Endothelial cell of umbilical vein (primary cell): ENCODE results near the gene APBA3. TPM values are rescaled to one million over a fixed set of nuclear protein-coding genes. Genes with fewer than 3 reads are reported as not detected.

Source experiments
- BruUV-seq: library from RNA; stranded (reverse); fragments of 400-500 nt; replicated peaks from 2 replicates; lab custom pipeline; 2021; lab: Mats Ljungman, UMichigan
- CTCF ChIA-PET: fragments of 300-600, 350-600 bp; sonication (Branson Sonifier 250); formaldehyde crosslinking; loops from one replicate; lab custom pipeline; 2021; ENCODE audit warnings: antibody characterized with exemption, inconsistent platforms; lab: Charles Lee
- POLR2A ChIA-PET: fragments of 300-600, 350-600 bp; sonication (Branson Sonifier 250); formaldehyde crosslinking; loops from one replicate; lab custom pipeline; 2021; ENCODE audit warnings: antibody characterized with exemption, inconsistent platforms; lab: Charles Lee
- DNase-seq: peaks from one replicate; pipeline ENCODE4 v3.0.0-alpha.2; 2011; ENCODE audit warnings: low read depth, low spot score
- FAIRE-seq: peaks from 2 replicates; lab custom pipeline; 2011; peaks lifted over from hg19 to GRCh38; lab: Jason Lieb, UNC
- H2AFZ ChIP-seq: 2 replicates; pipeline ENCODE4 v1.6.0; 2012; ENCODE audit warnings: low read depth, low read length, control low read depth, inconsistent platforms
- H3K27ac ChIP-seq: 2 replicates; pipeline ENCODE4 v1.5.1; 2011; ENCODE audit warnings: low read depth, mild to moderate bottlenecking, control low read depth, low read length, moderate library complexity; ENCODE audit not compliant: insufficient read depth
- H3K27me3 ChIP-seq, 2 experiments: 2 replicates each; pipeline versions ENCODE4 v1.6.0 to v1.6.1; 2011; ENCODE audit warnings: low read length in 2 of 2, mixed read lengths in 1 of 2; ENCODE audit not compliant: control insufficient read depth in 2 of 2, insufficient read depth in 2 of 2
- H3K36me3 ChIP-seq, 2 experiments: 2 replicates in 1 of 2; 3 replicates in 1 of 2; pipeline ENCODE4 v1.5.1; 2011; ENCODE audit warnings: low read length in 2 of 2, mild to moderate bottlenecking in 1 of 2, moderate library complexity in 1 of 2; ENCODE audit not compliant: control insufficient read depth in 2 of 2, insufficient read depth in 2 of 2; ENCODE audit errors: extremely low read depth in 1 of 2
- H3K4me1 ChIP-seq: 3 replicates; pipeline ENCODE4 v1.5.1; 2011; ENCODE audit warnings: mild to moderate bottlenecking, low read length; ENCODE audit not compliant: control insufficient read depth, insufficient read depth; ENCODE audit errors: extremely low read depth
- H3K4me2 ChIP-seq: 2 replicates; pipeline ENCODE4 v1.6.1; 2011; ENCODE audit warnings: low read length, control low read depth, mixed read lengths; ENCODE audit not compliant: insufficient read depth
- H3K4me3 ChIP-seq, 3 experiments: fragments of 200-600 bp in 1 of 3; sonication (generic), shearing (Covaris generic) in 1 of 3; replicated peaks in 1 of 3; 2 replicates each; pipeline ENCODE4 v1.5.1; 2011 to 2016; ENCODE audit warnings: control low read depth in 3 of 3, low read length in 3 of 3, mild to moderate bottlenecking in 2 of 3, inconsistent platforms in 1 of 3, low read depth in 1 of 3, moderate library complexity in 1 of 3; ENCODE audit not compliant: insufficient read depth in 1 of 3
- H3K79me2 ChIP-seq: 2 replicates; pipeline ENCODE4 v1.6.0; 2012; ENCODE audit warnings: low read length, inconsistent platforms; ENCODE audit not compliant: control insufficient read depth, insufficient read depth
- H3K9ac ChIP-seq: replicated peaks from 2 replicates; pipeline ENCODE3; 2011; ENCODE audit warnings: low read length, control low read depth; ENCODE audit not compliant: insufficient read depth; ENCODE audit errors: extremely low read depth
- H3K9me1 ChIP-seq: replicated peaks from 3 replicates; pipeline ENCODE4 v1.6.0; 2011; ENCODE audit warnings: mild to moderate bottlenecking, low read length; ENCODE audit not compliant: control insufficient read depth, insufficient read depth; ENCODE audit errors: extremely low read depth
- H3K9me3 ChIP-seq: replicated peaks from 2 replicates; pipeline ENCODE4 v1.5.1; 2012; ENCODE audit warnings: low read length, inconsistent platforms; ENCODE audit not compliant: control insufficient read depth, insufficient read depth
- H4K20me1 ChIP-seq: replicated peaks from 2 replicates; pipeline ENCODE3; 2011; ENCODE audit warnings: mild to moderate bottlenecking, low read length; ENCODE audit not compliant: control insufficient read depth, insufficient read depth; ENCODE audit errors: extremely low read depth
- FOS ChIP-seq: IDR thresholded peaks from 2 replicates; pipeline ENCODE4 v1.6.1; 2011; ENCODE audit warnings: mild to moderate bottlenecking, low read length, moderate library complexity, borderline replicate concordance; ENCODE audit not compliant: insufficient read depth
- JUN ChIP-seq: IDR thresholded peaks from 2 replicates; pipeline ENCODE4 v1.6.1; 2011; ENCODE audit warnings: borderline replicate concordance, low read depth; ENCODE audit not compliant: insufficient read length, insufficient read depth
- MYC ChIP-seq: IDR thresholded peaks from one replicate; pipeline ENCODE4 v1.6.1; 2011; ENCODE audit warnings: mild to moderate bottlenecking, low read depth, low read length
- POLR2A ChIP-seq: IDR thresholded peaks from 2 replicates; pipeline ENCODE4 v1.6.1; 2012; ENCODE audit warnings: low read depth, mild to moderate bottlenecking, control low read depth, low read length
- POLR2AphosphoS5 ChIP-seq: IDR thresholded peaks from 2 replicates; pipeline ENCODE4 v1.6.1; 2012; ENCODE audit warnings: low read depth, mild to moderate bottlenecking, control low read depth, low read length, moderate library complexity; ENCODE audit not compliant: insufficient read depth
- dilution Hi-C: fragments of 300-500 bp; cut with MboI; formaldehyde crosslinking; loops from one replicate; pipeline ENCODE4 v1.15.0; 2019; ENCODE audit warnings: low sequenced_read_pairs; ENCODE audit not compliant: extremely low pct_ligation_motif_present
- intact Hi-C: fragments of 100-400 bp; cut with micrococcal nuclease; formaldehyde crosslinking; loops from one replicate; pipeline ENCODE4 v1.10.0; 2022
- polyA plus RNA-seq, 4 experiments: library from polyadenylated mRNA; depleted of rRNA in 3 of 4; stranded (reverse) in 3 of 4; unstranded in 1 of 4; fragments of >200 nt; gene quantifications; 2 replicates each; pipeline versions ENCODE4 v1.2.1 to v1.2.3, GENCODE V29; 2011 to 2012; ENCODE audit warnings: missing spikeins in 1 of 4
- total RNA-seq: library from RNA; stranded (reverse); gene quantifications from 2 replicates; pipeline ENCODE4 v1.2.3, GENCODE V29; 2021
- TF ChIP-seq, protein P1 (sequence below), 2 donors: IDR thresholded peaks; 1 replicate in 1 of 2; 2 replicates in 1 of 2; pipeline ENCODE4 v1.5.1; 2011; ENCODE audit warnings: low read length in 2 of 2, mild to moderate bottlenecking in 2 of 2, moderate library complexity in 2 of 2, control low read depth in 1 of 2, inconsistent platforms in 1 of 2, low read depth in 1 of 2; ENCODE audit not compliant: insufficient read depth in 1 of 2; ENCODE audit errors: extremely low read depth in 1 of 2

Gene APBA3
- total and polyA plus RNA-seq, 2 donors (not counting 3 experiments of a cell fraction or from before 2014, with no cell fraction given): 23.4 to 25.1 TPM

DNA sequence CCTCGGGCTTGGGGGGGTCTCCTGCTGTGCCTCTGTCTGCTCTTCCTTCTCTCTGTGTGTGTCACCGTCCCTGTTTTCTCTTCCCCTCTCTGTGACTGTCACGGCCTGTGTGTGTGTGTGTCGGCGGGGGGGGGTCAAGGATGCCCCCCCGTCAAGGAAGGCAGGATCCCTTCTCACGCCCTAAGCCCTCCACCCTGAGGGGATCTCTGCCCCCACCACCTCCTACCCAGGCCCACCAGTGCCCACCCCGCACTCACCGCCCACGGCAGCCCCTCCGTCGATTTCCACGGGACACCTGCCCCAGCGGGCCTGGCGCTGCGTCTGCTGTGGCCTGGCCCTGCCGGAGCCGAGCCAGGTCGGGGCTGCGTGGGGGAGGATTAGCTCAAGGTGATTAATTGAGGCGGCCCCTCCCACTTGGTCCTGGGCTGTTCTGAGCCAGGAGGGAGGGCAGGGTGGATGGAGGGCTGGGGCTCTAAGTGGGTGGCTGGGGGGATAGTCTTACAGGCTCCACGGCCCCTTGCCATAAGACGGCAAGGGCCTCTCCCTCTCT is 10.5 kb upstream of the APBA3 start, which contains the start of gene RAX2:
RAX2 (minus strand) TSS at position 323 of the 550 bp plus-strand sequence. CDS start 486 bp downstream, outside the sequence.
- H2AFZ ChIP-seq: no peak within 1 kb of the TSS
- no peak within 1 kb of the TSS for H3K4me2 ChIP-seq
- ChIA-PET CTCF (interaction anchor here (0.5 kb wide), 1 partner anchor 216 kb away, joined by 4 read pairs; no protein-coding TSS in a partner anchor), POLR2A (no interaction called here)
- no peaks in the 10 kb centered on the region for H3K9me3 ChIP-seq
- FAIRE-seq (no peak), DNase-seq (no peak)
- no peaks in the 10 kb centered on the region for H3K9me1 ChIP-seq
- H3K4me1 ChIP-seq: peaks cover 6% of the 10 kb centered on the region
- H3K36me3 ChIP-seq: peaks cover 2% of the 10 kb centered on the region in 2 experiments
- no peaks in the 10 kb centered on the region for H3K79me2 ChIP-seq
- H3K27me3 ChIP-seq: no peaks in the 10 kb centered on the region
- intact Hi-C loops (no loop called here), dilution Hi-C loops (no loop called here)
- H3K4me3 ChIP-seq: no peak within 1 kb of the TSS
- no peak within 1 kb of the TSS for H3K9ac ChIP-seq
- H4K20me1 ChIP-seq: no peaks in the 10 kb centered on the region
- TF ChIP-seq JUN (no peak), MYC (no peak), FOS (no peak), POLR2A (no peak), POLR2AphosphoS5 (no peak)
- TF ChIP-seq, protein P1, sequence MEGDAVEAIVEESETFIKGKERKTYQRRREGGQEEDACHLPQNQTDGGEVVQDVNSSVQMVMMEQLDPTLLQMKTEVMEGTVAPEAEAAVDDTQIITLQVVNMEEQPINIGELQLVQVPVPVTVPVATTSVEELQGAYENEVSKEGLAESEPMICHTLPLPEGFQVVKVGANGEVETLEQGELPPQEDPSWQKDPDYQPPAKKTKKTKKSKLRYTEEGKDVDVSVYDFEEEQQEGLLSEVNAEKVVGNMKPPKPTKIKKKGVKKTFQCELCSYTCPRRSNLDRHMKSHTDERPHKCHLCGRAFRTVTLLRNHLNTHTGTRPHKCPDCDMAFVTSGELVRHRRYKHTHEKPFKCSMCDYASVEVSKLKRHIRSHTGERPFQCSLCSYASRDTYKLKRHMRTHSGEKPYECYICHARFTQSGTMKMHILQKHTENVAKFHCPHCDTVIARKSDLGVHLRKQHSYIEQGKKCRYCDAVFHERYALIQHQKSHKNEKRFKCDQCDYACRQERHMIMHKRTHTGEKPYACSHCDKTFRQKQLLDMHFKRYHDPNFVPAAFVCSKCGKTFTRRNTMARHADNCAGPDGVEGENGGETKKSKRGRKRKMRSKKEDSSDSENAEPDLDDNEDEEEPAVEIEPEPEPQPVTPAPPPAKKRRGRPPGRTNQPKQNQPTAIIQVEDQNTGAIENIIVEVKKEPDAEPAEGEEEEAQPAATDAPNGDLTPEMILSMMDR (IDR thresholded peaks at IDR 0.05; ENCODE audit: extremely low read depth in 1 of 2, insufficient read depth in 1 of 2, low read depth in 1 of 2, low read length in 2 of 2): no peak
- no peak within 1 kb of the TSS for H3K27ac ChIP-seq
- no TSS peak for BruUV-seq
